Right lobe of liver (tissue), 4 donors: ENCODE data around the gene SNRPA1.

ENCODE experiments used
- POLR2A ChIP-seq: fragments of 450-650 bp; IDR thresholded peaks from one replicate; pipeline ENCODE4 v1.6.1; 2017; ENCODE audit warnings: antibody characterized with exemption, mild to moderate bottlenecking
- TF ChIP-seq, protein P1 (sequence below), 4 donors: fragments of 200-600 bp in 3 of 4; fragments of 450-650 bp in 1 of 4; IDR thresholded peaks; one replicate each; pipeline versions ENCODE4 v1.5.1 to v1.8.0; 2016 to 2022; ENCODE audit warnings: antibody characterized with exemption in 4 of 4, mild to moderate bottlenecking in 2 of 4
- donor health status: DM: no; HTN: no; CAD: no.
- donor health status: DM: no; HTN: no; CAD: no.
- donor health status: DM: no; HTN: yes; CAD: no.

DNA sequence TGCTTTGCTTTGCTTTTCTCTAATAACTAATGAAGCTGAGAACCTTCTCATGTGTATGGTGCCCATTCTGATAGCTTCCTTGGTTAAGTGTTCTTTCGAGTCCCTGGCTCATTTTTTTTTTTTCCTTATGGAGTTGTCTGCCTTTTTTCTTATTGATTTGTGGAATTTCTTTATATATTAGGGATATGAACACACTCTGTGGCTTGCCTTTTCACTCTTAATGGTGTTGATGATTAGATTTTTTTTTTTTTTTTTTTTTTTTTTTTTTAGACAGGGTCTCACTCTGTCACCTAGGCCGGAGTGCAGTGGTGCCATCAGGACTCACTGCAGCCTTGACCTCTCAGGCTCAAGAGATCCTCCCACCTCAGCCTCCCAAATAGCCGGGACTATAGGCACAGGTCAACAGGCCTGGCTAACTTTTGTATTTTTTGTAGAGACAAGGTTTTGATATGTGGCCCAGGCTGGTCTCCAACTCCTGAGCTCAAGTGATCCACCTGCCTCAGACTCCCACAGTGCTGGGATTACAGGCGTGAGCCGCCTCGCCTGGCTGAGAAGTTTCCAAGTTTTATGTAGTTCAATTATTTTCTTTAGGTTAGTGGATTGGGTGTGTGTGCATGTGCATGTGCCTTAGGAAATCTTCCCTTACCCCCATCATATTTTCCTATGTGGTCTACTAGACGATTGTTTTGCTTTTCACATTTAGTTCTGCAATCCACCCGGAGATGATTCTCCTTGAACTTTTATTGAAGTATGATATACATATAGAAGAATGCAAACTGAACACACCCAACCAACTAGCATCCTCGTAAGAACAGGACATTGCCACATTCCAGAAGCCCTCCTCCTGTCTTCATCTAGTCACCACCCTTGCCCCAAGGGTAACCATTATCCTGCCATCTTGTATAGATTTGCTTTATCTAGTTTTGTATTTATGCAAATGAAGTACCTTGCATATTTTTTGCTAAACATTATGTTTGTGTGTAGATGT is 1.7 kb upstream of the SNRPA1 start:
- TF ChIP-seq, protein P1, sequence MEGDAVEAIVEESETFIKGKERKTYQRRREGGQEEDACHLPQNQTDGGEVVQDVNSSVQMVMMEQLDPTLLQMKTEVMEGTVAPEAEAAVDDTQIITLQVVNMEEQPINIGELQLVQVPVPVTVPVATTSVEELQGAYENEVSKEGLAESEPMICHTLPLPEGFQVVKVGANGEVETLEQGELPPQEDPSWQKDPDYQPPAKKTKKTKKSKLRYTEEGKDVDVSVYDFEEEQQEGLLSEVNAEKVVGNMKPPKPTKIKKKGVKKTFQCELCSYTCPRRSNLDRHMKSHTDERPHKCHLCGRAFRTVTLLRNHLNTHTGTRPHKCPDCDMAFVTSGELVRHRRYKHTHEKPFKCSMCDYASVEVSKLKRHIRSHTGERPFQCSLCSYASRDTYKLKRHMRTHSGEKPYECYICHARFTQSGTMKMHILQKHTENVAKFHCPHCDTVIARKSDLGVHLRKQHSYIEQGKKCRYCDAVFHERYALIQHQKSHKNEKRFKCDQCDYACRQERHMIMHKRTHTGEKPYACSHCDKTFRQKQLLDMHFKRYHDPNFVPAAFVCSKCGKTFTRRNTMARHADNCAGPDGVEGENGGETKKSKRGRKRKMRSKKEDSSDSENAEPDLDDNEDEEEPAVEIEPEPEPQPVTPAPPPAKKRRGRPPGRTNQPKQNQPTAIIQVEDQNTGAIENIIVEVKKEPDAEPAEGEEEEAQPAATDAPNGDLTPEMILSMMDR (IDR thresholded peaks at IDR 0.05) = no peak
- no peak for TF ChIP-seq POLR2A
